CD4-positive, alpha-beta T cell (primary cell): ENCODE results near the gene GNAZ. TPM values are rescaled to one million over a fixed set of nuclear protein-coding genes. Genes with fewer than 3 reads are reported as not detected.

ENCODE experiments used
- ATAC-seq: fragments of 200-7000 bp; cut with Tn5 transposase; one replicate; pipeline ENCODE4 v1.10.0; 2022; ENCODE audit warnings: mild to moderate bottlenecking; ENCODE audit not compliant: poor library complexity
- CTCF ChIA-PET: fragments of 350-600 bp; sonication (Branson Sonifier 250); formaldehyde crosslinking; loops from one replicate; lab custom pipeline; 2021; ENCODE audit warnings: antibody characterized with exemption, inconsistent platforms; lab: Charles Lee
- POLR2A ChIA-PET: fragments of 350-600 bp; sonication (Branson Sonifier 250); formaldehyde crosslinking; loops from one replicate; lab custom pipeline; 2021; ENCODE audit warnings: antibody characterized with exemption, inconsistent platforms; lab: Charles Lee
- DNase-seq, 14 experiments: peaks; one replicate each; pipeline ENCODE4 v3.0.0-alpha.2; 2013 to 2020; ENCODE audit warnings: mixed read lengths in 2 of 14
- H3K27ac ChIP-seq, 2 donors: one replicate each; pipeline versions ENCODE4 v1.5.1 to v1.7.0; 2013; ENCODE audit warnings: low read length in 2 of 2, low read depth in 1 of 2, mild to moderate bottlenecking in 1 of 2
- H3K27me3 ChIP-seq, 2 experiments: 1 replicate in 1 of 2; 2 replicates in 1 of 2; pipeline versions ENCODE4 v1.6.1 to v1.7.0; 2013; ENCODE audit warnings: low read length in 2 of 2, control low read depth in 1 of 2, mild to moderate bottlenecking in 1 of 2, moderate library complexity in 1 of 2; ENCODE audit not compliant: insufficient read depth in 2 of 2, control insufficient read depth in 1 of 2
- H3K36me3 ChIP-seq: one replicate; pipeline ENCODE4 v1.6.1; 2013; ENCODE audit warnings: low read length, control low read depth; ENCODE audit not compliant: insufficient read depth
- H3K4me1 ChIP-seq: one replicate; pipeline ENCODE4 v1.6.1; 2013; ENCODE audit warnings: low read length, control low read depth; ENCODE audit not compliant: insufficient read depth
- H3K4me3 ChIP-seq: one replicate; pipeline ENCODE4 v1.5.1; 2013; ENCODE audit warnings: mild to moderate bottlenecking, low read length, moderate library complexity
- H3K9me3 ChIP-seq, 2 experiments: 1 replicate in 1 of 2; 2 replicates in 1 of 2; pipeline versions ENCODE4 v1.6.1 to v1.7.0; 2013; ENCODE audit warnings: low read length in 2 of 2, mild to moderate bottlenecking in 2 of 2, control low read depth in 1 of 2, moderate library complexity in 1 of 2; ENCODE audit not compliant: control insufficient read depth in 1 of 2, insufficient read depth in 1 of 2
- H3K27ac Mint-ChIP-seq: one replicate; pipeline ENCODE4 v1.8.0; 2020; ENCODE audit warnings: mixed read lengths
- H3K27me3 Mint-ChIP-seq: one replicate; pipeline ENCODE4 v1.8.0; 2021; ENCODE audit warnings: mixed read lengths
- H3K36me3 Mint-ChIP-seq: one replicate; pipeline ENCODE4 v1.8.0; 2021; ENCODE audit warnings: low read depth, mixed read lengths
- H3K4me1 Mint-ChIP-seq: one replicate; pipeline ENCODE4 v1.8.0; 2021; ENCODE audit warnings: low read depth, mixed read lengths
- H3K4me3 Mint-ChIP-seq: one replicate; pipeline ENCODE4 v1.8.0; 2020; ENCODE audit warnings: mild to moderate bottlenecking, mixed read lengths
- H3K9me3 Mint-ChIP-seq: one replicate; pipeline ENCODE4 v1.8.0; 2020; ENCODE audit warnings: mixed read lengths
- intact Hi-C, 2 experiments: fragments of 100-400 bp; cut with DNase I in 1 of 2; cut with micrococcal nuclease in 1 of 2; formaldehyde crosslinking; loops; one replicate each; pipeline versions ENCODE4 v1.15.1 to v1.9.0; 2023 to 2025; cut with DNase I, micrococcal nuclease
- total RNA-seq, 174 experiments: library from RNA in 2 of 174; stranded (reverse) in 2 of 174; gene quantifications; one replicate each; pipeline ENCODE4 v1.2.3 and lab custom pipeline; 2021 to 2026
- TF ChIP-seq, protein P1 (sequence below): fragments of 200-600 bp; IDR thresholded peaks from one replicate; pipeline ENCODE4 v1.8.0; 2022; ENCODE audit warnings: antibody characterized with exemption, mild to moderate bottlenecking

Gene GNAZ
- total RNA-seq, 2 experiments from 2014 or later = 0.20 to 0.38 TPM

- CTCF ChIA-PET = no interaction called here
- DNase-seq = no peak
- peaks cover 6% of the 10 kb centered on the region for H3K4me1 ChIP-seq
- intact Hi-C loops = no loop called here
- no peak overlapping the region for H3K4me3 Mint-ChIP-seq
- H3K27ac Mint-ChIP-seq = no peak overlapping the region
- no peaks in the 10 kb centered on the region for H3K9me3 ChIP-seq
- H3K27ac ChIP-seq = no peak overlapping the region
- H3K27me3 Mint-ChIP-seq = no peaks in the 10 kb centered on the region
- H3K4me1 Mint-ChIP-seq = no peaks in the 10 kb centered on the region
- no peak for ATAC-seq
- no peak overlapping the region for H3K4me3 ChIP-seq
- no peaks in the 10 kb centered on the region for H3K27me3 ChIP-seq
- H3K36me3 Mint-ChIP-seq = no peaks in the 10 kb centered on the region
- POLR2A ChIA-PET = no interaction called here
- no peaks in the 10 kb centered on the region for H3K36me3 ChIP-seq
- no peaks in the 10 kb centered on the region for H3K9me3 Mint-ChIP-seq
- TF ChIP-seq, protein P1, sequence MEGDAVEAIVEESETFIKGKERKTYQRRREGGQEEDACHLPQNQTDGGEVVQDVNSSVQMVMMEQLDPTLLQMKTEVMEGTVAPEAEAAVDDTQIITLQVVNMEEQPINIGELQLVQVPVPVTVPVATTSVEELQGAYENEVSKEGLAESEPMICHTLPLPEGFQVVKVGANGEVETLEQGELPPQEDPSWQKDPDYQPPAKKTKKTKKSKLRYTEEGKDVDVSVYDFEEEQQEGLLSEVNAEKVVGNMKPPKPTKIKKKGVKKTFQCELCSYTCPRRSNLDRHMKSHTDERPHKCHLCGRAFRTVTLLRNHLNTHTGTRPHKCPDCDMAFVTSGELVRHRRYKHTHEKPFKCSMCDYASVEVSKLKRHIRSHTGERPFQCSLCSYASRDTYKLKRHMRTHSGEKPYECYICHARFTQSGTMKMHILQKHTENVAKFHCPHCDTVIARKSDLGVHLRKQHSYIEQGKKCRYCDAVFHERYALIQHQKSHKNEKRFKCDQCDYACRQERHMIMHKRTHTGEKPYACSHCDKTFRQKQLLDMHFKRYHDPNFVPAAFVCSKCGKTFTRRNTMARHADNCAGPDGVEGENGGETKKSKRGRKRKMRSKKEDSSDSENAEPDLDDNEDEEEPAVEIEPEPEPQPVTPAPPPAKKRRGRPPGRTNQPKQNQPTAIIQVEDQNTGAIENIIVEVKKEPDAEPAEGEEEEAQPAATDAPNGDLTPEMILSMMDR = no peak
Observed at GRCh38 chr22:23091760-23092159, 21.4 kb downstream of the GNAZ start.

DNA sequence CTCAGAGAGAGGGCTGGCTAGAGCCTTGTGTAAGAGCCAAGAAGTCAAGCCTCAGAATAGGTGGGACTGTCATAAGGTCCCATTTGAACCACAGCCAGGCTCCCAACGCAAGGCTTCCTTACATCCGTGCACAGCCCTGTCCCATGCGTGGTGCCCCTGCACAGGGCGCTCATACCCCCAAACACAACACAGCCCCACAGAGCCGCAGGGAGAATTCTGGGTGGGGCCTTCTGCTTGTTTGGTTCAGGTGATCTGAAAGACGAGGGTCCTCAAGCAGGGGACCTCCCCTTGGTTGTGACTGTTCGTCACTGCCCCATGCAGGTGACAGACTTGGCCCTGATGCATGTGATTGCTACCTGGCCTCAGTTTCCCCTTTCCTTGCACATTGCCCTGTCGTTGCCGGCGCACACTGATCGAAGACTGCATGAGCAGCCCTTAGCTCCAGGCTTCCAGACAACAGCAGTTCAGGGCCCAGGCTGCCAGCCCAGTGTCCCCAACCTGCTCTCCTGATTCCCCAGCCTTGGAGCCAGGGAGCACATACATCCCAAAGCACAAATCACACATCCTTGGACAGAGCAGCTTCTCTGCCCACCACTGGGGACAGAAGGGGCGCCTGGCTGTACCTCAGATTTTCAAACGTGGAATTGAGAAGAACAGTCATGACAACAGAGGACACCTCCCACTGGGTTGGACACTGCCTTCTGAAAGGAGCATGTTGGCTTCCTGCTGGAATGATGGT lies 22.1 kb downstream of the GNAZ start:
- no peaks in the 10 kb centered on the region for H3K36me3 Mint-ChIP-seq
- ATAC-seq (no peak), DNase-seq (no peak)
- peaks cover 6% of the 10 kb centered on the region for H3K4me1 ChIP-seq
- H3K4me3 ChIP-seq = no peak overlapping the region
- H3K27me3 Mint-ChIP-seq = no peaks in the 10 kb centered on the region
- intact Hi-C loops = no loop called here
- H3K27ac Mint-ChIP-seq = no peak overlapping the region
- H3K36me3 ChIP-seq = no peaks in the 10 kb centered on the region
- H3K27ac ChIP-seq = no peak overlapping the region
- H3K27me3 ChIP-seq = no peaks in the 10 kb centered on the region
- no peaks in the 10 kb centered on the region for H3K9me3 ChIP-seq
- no peaks in the 10 kb centered on the region for H3K4me1 Mint-ChIP-seq
- ChIA-PET CTCF (no interaction called here), POLR2A (no interaction called here)
- no peak overlapping the region for H3K4me3 Mint-ChIP-seq
- TF ChIP-seq, protein P1 = no peak
- H3K9me3 Mint-ChIP-seq = no peaks in the 10 kb centered on the region

- H3K4me3 Mint-ChIP-seq = no peak overlapping the region
- H3K27ac Mint-ChIP-seq = no peak overlapping the region
- Histone ChIP-seq H3K36me3 (no peaks in the 10 kb centered on the region), H3K27ac (no peak overlapping the region), H3K27me3 (no peaks in the 10 kb centered on the region), H3K4me3 (no peak overlapping the region), H3K9me3 (no peaks in the 10 kb centered on the region), H3K4me1 (peaks cover 4% of the 10 kb centered on the region)
- CTCF ChIA-PET = no interaction called here
- no peaks in the 10 kb centered on the region for H3K27me3 Mint-ChIP-seq
- no peaks in the 10 kb centered on the region for H3K4me1 Mint-ChIP-seq
- no peaks in the 10 kb centered on the region for H3K36me3 Mint-ChIP-seq
- POLR2A ChIA-PET = no interaction called here
- TF ChIP-seq, protein P1 = no peak
- DNase-seq (no peak), ATAC-seq (no peak)
- H3K9me3 Mint-ChIP-seq = no peaks in the 10 kb centered on the region
- intact Hi-C loops = no loop called here
Observed at GRCh38 chr22:23093051-23093788, 22.9 kb downstream of the GNAZ start.
